Hepatocyte (in vitro differentiated cells): ENCODE measurements around the gene GRIN2C. TPM values are rescaled to one million over a fixed set of nuclear protein-coding genes. Genes with fewer than 3 reads are reported as not detected.

Source experiments
- DNase-seq: peaks from one replicate; pipeline ENCODE4 v3.0.0-alpha.2; 2016; ENCODE audit warnings: low spot score
- H2AFZ ChIP-seq: fragments of 200-600 bp; sonication (generic); 2 replicates; pipeline ENCODE4 v1.6.0; 2016; ENCODE audit warnings: antibody characterized with exemption, mild to moderate bottlenecking
- H3K27ac ChIP-seq: fragments of 200-600 bp; sonication (generic); 2 replicates; pipeline ENCODE4 v1.5.1; 2016; ENCODE audit warnings: mild to moderate bottlenecking
- H3K27me3 ChIP-seq: fragments of 200-600 bp; sonication (generic); 2 replicates; pipeline ENCODE4 v1.6.1; 2016
- H3K36me3 ChIP-seq: fragments of 200-600 bp; sonication (generic); replicated peaks from 2 replicates; pipeline ENCODE4 v1.5.1; 2016; ENCODE audit warnings: low read depth; ENCODE audit not compliant: insufficient read depth
- H3K4me1 ChIP-seq: fragments of 200-600 bp; sonication (generic); 2 replicates; pipeline ENCODE4 v1.5.1; 2016; ENCODE audit warnings: mild to moderate bottlenecking, moderate library complexity; ENCODE audit not compliant: insufficient read depth
- H3K4me2 ChIP-seq: fragments of 200-600 bp; sonication (generic); 2 replicates; pipeline ENCODE4 v1.6.0; 2016
- H3K4me3 ChIP-seq: fragments of 200-600 bp; sonication (generic); 2 replicates; pipeline ENCODE4 v1.5.1; 2016; ENCODE audit warnings: mild to moderate bottlenecking
- H3K79me2 ChIP-seq: fragments of 200-600 bp; sonication (generic); 2 replicates; pipeline ENCODE4 v1.6.0; 2017; ENCODE audit warnings: mild to moderate bottlenecking
- H3K9me2 ChIP-seq: fragments of 200-600 bp; sonication (generic); replicated peaks from 2 replicates; pipeline ENCODE4 v1.6.0; 2017; ENCODE audit warnings: mild to moderate bottlenecking; ENCODE audit not compliant: insufficient read depth
- H3K9me3 ChIP-seq: fragments of 200-600 bp; sonication (generic); 2 replicates; pipeline ENCODE4 v1.5.1; 2016; ENCODE audit warnings: low read depth, mild to moderate bottlenecking
- H4K20me1 ChIP-seq: fragments of 200-600 bp; sonication (generic); 2 replicates; pipeline ENCODE4 v1.6.0; 2016; ENCODE audit warnings: mild to moderate bottlenecking; ENCODE audit not compliant: insufficient read depth, poor library complexity, severe bottlenecking
- CTCF ChIP-seq: fragments of 200-600 bp; sonication (generic); IDR thresholded peaks from 2 replicates; pipeline ENCODE4 v1.5.1; 2016; ENCODE audit warnings: antibody characterized with exemption, mild to moderate bottlenecking; ENCODE audit not compliant: poor library complexity
- EZH2 ChIP-seq: fragments of 200-600 bp; sonication (generic); IDR thresholded peaks from 2 replicates; pipeline ENCODE4 v1.6.1; 2016; ENCODE audit warnings: antibody characterized with exemption, mild to moderate bottlenecking, borderline replicate concordance
- EZH2phosphoT487 ChIP-seq: fragments of 200-600 bp; sonication (generic); IDR thresholded peaks from one replicate; pipeline ENCODE4 v1.6.1; 2018; ENCODE audit warnings: antibody characterized with exemption, mild to moderate bottlenecking, low read depth, moderate library complexity; ENCODE audit not compliant: unreplicated experiment, severe bottlenecking
- WGBS: methylation state at CpG from one replicate; pipeline ENCODE4 v1.1.6; 2016; ENCODE audit warnings: low lambda C conversion rate; ENCODE audit errors: missing lambda C conversion rate; 5-methylcytosine and 5-hydroxymethylcytosine counted together
- polyA plus RNA-seq: library from polyadenylated mRNA; unstranded; fragments of >200 nt; fragmentation: Nextera tagmentation; extraction: Ambion mirVana; gene quantifications from 2 replicates; pipeline ENCODE4 v1.2.1, GENCODE V29; 2016
- total RNA-seq: library from RNA; depleted of rRNA; stranded (reverse); fragments of >200 nt; gene quantifications from 2 replicates; pipeline ENCODE4 v1.2.3, GENCODE V29; 2014

GRIN2C gene
- total and polyA plus RNA-seq, 2 experiments from 2014 or later = 0.27 TPM; not detected in 1

GRCh38 chr17:74833501-74834377 lies 25.9 kb downstream of the GRIN2C start:
- no peak overlapping the region for H3K4me2 ChIP-seq
- 87% methylated on average over 16 of the region's 16 CpGs for WGBS
- DNase-seq = no peak

GRCh38 chr17:74832421-74832820 lies 27.3 kb downstream of the GRIN2C start:
- Histone ChIP-seq H3K27me3 (no peaks in the 10 kb centered on the region), H3K4me2 (no peak overlapping the region), H2AFZ (no peak overlapping the region), H3K79me2 (no peaks in the 10 kb centered on the region), H3K4me3 (no peak overlapping the region), H3K27ac (no peak overlapping the region), H3K4me1 (no peaks in the 10 kb centered on the region), H3K9me3 (no peaks in the 10 kb centered on the region), H3K36me3 (no peaks in the 10 kb centered on the region), H4K20me1 (no peaks in the 10 kb centered on the region), H3K9me2 (no peaks in the 10 kb centered on the region)
- no peak for TF ChIP-seq EZH2
- TF ChIP-seq EZH2phosphoT487 = no peak
- no peak for TF ChIP-seq CTCF
- DNase-seq = no peak
- 93% methylated on average over 9 of the region's 9 CpGs for WGBS

More at GRCh38 chr17:74833501-74834377, 25.9 kb downstream of the GRIN2C start:
- H3K27me3 ChIP-seq = no peaks in the 10 kb centered on the region
- H3K4me3 ChIP-seq = no peak overlapping the region
- no peaks in the 10 kb centered on the region for H4K20me1 ChIP-seq
- no peaks in the 10 kb centered on the region for H3K4me1 ChIP-seq
- no peak overlapping the region for H3K27ac ChIP-seq
- H3K9me2 ChIP-seq = no peaks in the 10 kb centered on the region
- no peaks in the 10 kb centered on the region for H3K79me2 ChIP-seq
- H2AFZ ChIP-seq = no peak overlapping the region
- TF ChIP-seq EZH2 = no peak
- H3K36me3 ChIP-seq = no peaks in the 10 kb centered on the region
- H3K9me3 ChIP-seq = no peaks in the 10 kb centered on the region

- Histone ChIP-seq H3K4me3 (no peak overlapping the region), H3K9me3 (no peaks in the 10 kb centered on the region), H3K36me3 (no peaks in the 10 kb centered on the region), H3K9me2 (no peaks in the 10 kb centered on the region), H3K27ac (no peak overlapping the region), H3K27me3 (no peaks in the 10 kb centered on the region), H3K79me2 (no peaks in the 10 kb centered on the region), H4K20me1 (no peaks in the 10 kb centered on the region), H3K4me1 (no peaks in the 10 kb centered on the region), H3K4me2 (no peak overlapping the region), H2AFZ (no peak overlapping the region)
- TF ChIP-seq EZH2 (no peak), EZH2phosphoT487 (no peak), CTCF (no peak)
- WGBS = 84% methylated on average over 20 of the region's 22 CpGs
- DNase-seq = no peak
These were observed 28.1 kb downstream of the GRIN2C start for GRCh38 chr17:74831444-74832146.

GRCh38 chr17:74830861-74831260 lies 28.8 kb downstream of the GRIN2C start:
- no peaks in the 10 kb centered on the region for H3K27me3 ChIP-seq
- H4K20me1 ChIP-seq = no peaks in the 10 kb centered on the region
- no peaks in the 10 kb centered on the region for H3K9me2 ChIP-seq
- 93% methylated on average over 19 of the region's 19 CpGs for WGBS
- H3K36me3 ChIP-seq = no peaks in the 10 kb centered on the region
- H3K9me3 ChIP-seq = no peaks in the 10 kb centered on the region
- no peak overlapping the region for H3K4me2 ChIP-seq
- no peak for TF ChIP-seq EZH2
- TF ChIP-seq CTCF = no peak
- no peak for TF ChIP-seq EZH2phosphoT487
- no peak overlapping the region for H2AFZ ChIP-seq
- no peaks in the 10 kb centered on the region for H3K79me2 ChIP-seq
- no peak overlapping the region for H3K27ac ChIP-seq
- no peak for DNase-seq
- H3K4me3 ChIP-seq = no peak overlapping the region
- H3K4me1 ChIP-seq = no peaks in the 10 kb centered on the region
